SH-SY5Y (cell line): ENCODE measurements around the gene AMOTL2.

ENCODE experiments used
- GATA2 ChIP-seq: IDR thresholded peaks from 2 replicates; pipeline ENCODE4 v1.6.1; 2011; ENCODE audit warnings: mild to moderate bottlenecking, low read depth, low read length
- GATA3 ChIP-seq: IDR thresholded peaks from 2 replicates; pipeline ENCODE4 v1.6.1; 2011; ENCODE audit warnings: low read depth, mild to moderate bottlenecking, low read length, moderate library complexity

DNA sequence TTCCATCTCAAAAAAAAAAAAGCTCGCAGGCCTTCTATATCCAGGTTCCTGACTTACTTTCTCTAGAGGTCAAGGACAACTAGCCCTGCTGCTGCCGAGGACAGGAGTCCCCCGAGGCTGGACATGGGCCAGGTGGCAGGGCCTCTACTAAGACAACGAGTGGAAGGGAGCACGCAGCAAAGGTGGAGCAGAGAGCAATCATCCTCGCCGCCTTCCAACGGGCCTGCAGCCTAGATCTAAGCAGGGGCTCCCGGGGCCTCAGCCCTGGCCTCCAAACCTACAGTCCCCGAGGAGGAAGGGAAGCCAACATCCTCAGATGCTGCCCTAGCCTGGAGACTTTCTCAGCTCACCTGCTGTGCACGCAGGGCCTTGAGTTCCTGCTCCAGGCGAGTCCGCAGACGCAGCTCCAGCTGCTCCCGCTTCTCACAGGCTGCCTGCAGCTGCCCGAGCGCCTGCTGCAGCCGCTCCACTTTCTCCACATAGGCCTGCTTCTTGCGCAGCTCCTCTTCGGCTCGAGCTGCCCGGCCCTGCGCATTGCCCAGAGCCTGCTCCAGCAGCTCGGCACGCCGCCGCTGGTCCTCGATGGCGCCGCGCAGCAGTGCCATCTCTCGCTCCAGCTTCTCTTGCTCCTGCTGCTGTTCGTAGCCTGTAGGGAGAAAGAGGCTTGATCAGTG is 12.9 kb downstream of the AMOTL2 start:
- TF ChIP-seq GATA2: no peak
- TF ChIP-seq GATA3: no peak
